Thyroid gland (tissue), 4 donors: ENCODE data around the gene UVSSA. TPM values are rescaled to one million over a fixed set of nuclear protein-coding genes. Genes with fewer than 3 reads are reported as not detected.

ENCODE experiments used
- DNase-seq, 2 donors: peaks; one replicate each; pipeline ENCODE4 v3.0.0-alpha.2; 2019
- H3K27ac ChIP-seq, 3 donors: fragments of 200-600 bp; sonication (generic); 1 replicate in 2 of 3; 2 replicates in 1 of 3; pipeline ENCODE4 v1.5.1; 2016 to 2019; ENCODE audit warnings: mild to moderate bottlenecking in 1 of 3, moderate library complexity in 1 of 3
- H3K27me3 ChIP-seq: fragments of 200-600 bp; sonication (generic); one replicate; pipeline ENCODE4 v1.5.1; 2019
- H3K36me3 ChIP-seq, 2 donors: fragments of 200-600 bp; sonication (generic); one replicate each; pipeline ENCODE4 v1.5.1; 2016 to 2019
- H3K4me1 ChIP-seq, 2 donors: fragments of 200-600 bp; sonication (generic); one replicate each; pipeline ENCODE4 v1.5.1; 2017 to 2019
- H3K4me3 ChIP-seq, 3 donors: fragments of 200-600 bp; sonication (generic); replicated peaks in 1 of 3; 1 replicate in 2 of 3; 2 replicates in 1 of 3; pipeline ENCODE4 v1.5.1; 2016; ENCODE audit warnings: mild to moderate bottlenecking in 1 of 3
- H3K9me3 ChIP-seq: fragments of 200-600 bp; sonication (generic); one replicate; pipeline ENCODE4 v1.5.1; 2017
- POLR2A ChIP-seq, 2 donors: fragments of 450-650 bp; IDR thresholded peaks; one replicate each; pipeline ENCODE4 v1.6.1; 2017; ENCODE audit warnings: antibody characterized with exemption in 2 of 2, mild to moderate bottlenecking in 2 of 2, moderate library complexity in 1 of 2
- WGBS, 2 donors: methylation state at CpG; one replicate each; pipeline ENCODE4 v1.1.5; 2017; 5-methylcytosine and 5-hydroxymethylcytosine counted together
- intact Hi-C: fragments of 100-400 bp; cut with DNase I; formaldehyde crosslinking; loops from one replicate; pipeline ENCODE4 v1.15.1; 2023
- total RNA-seq, 4 donors: library from RNA; depleted of rRNA; stranded (reverse); fragments of >200 nt; gene quantifications; one replicate each; pipeline ENCODE4 v1.2.3, GENCODE V29; 2016
- TF ChIP-seq, protein P1 (sequence below), 6 experiments: fragments of 200-600 bp in 3 of 6; fragments of 450-650 bp in 3 of 6; sonication (generic) in 3 of 6; IDR thresholded peaks; one replicate each; pipeline ENCODE4 v1.5.1; 2016 to 2019; ENCODE audit warnings: antibody characterized with exemption in 6 of 6, mild to moderate bottlenecking in 2 of 6, inconsistent platforms in 1 of 6, moderate library complexity in 1 of 6

UVSSA gene
- total RNA-seq, 4 donors from 2014 or later = 16.7 to 38.7 (median 27.7) TPM

DNA sequence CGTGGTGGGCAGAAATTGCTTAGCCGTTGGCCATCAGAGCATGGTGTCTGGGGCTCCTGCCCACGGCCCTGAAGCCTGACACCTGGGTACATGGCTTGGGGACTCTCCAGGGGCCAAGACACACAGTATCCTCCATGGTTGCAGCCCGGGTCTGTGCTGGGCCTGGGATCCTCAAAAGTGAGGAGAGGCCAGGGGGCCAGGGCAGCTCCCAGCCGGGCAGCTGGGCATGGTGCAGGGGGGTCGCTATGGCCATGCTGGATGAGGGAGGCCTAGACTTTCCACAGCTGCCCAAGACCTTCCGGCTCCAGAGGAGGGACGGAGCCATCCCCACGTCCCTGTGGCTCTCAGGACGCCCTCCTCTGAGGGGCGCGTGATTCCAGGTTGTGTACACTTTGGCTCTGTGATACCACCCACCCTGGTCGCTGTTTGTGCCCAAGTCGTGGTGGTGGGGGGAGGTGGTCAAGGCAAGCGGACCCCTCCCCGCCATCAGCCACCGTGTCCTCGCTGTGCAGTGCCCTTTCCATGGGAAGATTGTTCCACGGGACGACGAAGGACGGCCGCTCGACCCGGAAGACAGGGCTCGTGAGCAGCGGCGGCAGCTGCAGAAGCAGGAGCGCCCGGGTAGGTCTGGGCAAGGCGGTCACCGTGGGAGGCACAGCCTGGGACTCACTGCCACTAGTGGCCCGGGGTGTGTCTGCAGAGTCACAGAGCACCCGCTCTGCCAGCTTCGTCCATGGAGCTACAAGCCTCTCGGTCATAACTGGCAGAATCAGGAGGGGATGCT lies 33.6 kb downstream of the UVSSA start:
- no peak for TF ChIP-seq POLR2A (IDR thresholded peaks at IDR 0.05)
- TF ChIP-seq, protein P1, sequence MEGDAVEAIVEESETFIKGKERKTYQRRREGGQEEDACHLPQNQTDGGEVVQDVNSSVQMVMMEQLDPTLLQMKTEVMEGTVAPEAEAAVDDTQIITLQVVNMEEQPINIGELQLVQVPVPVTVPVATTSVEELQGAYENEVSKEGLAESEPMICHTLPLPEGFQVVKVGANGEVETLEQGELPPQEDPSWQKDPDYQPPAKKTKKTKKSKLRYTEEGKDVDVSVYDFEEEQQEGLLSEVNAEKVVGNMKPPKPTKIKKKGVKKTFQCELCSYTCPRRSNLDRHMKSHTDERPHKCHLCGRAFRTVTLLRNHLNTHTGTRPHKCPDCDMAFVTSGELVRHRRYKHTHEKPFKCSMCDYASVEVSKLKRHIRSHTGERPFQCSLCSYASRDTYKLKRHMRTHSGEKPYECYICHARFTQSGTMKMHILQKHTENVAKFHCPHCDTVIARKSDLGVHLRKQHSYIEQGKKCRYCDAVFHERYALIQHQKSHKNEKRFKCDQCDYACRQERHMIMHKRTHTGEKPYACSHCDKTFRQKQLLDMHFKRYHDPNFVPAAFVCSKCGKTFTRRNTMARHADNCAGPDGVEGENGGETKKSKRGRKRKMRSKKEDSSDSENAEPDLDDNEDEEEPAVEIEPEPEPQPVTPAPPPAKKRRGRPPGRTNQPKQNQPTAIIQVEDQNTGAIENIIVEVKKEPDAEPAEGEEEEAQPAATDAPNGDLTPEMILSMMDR (IDR thresholded peaks at IDR 0.05) = no peak
- Histone ChIP-seq H3K27me3 (no peaks in the 10 kb centered on the region), H3K27ac (no peak overlapping the region), H3K4me1 (no peaks in the 10 kb centered on the region), H3K9me3 (no peaks in the 10 kb centered on the region), H3K4me3 (no peak overlapping the region), H3K36me3 (peaks cover 7 to 22% of the 10 kb centered on the region in 2 donors)
- 94 to 95% methylated on average over 14 to 30 of the region's 36 CpGs for WGBS, 2 donors
- DNase-seq = no peak
- intact Hi-C loops = no loop called here

DNA sequence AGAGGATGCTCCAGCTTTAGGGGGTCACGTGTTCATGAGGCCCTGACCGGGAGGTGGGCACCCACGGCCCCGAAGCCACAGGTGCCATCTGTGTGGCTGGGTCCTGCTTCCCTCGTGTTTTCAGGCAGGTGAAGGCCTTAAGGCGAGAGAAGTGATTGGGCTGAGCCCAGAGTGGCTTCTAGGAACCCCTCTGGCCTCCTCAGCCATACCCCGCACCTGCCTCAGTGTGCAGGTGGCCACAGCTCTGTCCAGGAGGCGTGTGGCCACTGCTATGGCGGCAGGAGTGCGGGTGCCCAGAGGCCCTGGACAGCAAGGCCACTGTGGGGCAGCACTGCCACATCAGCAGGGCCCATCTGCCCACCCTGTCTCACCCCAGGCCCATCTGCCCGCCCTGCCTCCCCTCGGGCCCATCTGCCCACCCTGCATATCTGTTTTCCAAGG lies 34.2 kb downstream of the UVSSA start:
- Histone ChIP-seq H3K36me3 (peaks cover 5 to 17% of the 10 kb centered on the region in 2 donors), H3K4me1 (no peaks in the 10 kb centered on the region), H3K27ac (no peak overlapping the region), H3K27me3 (no peaks in the 10 kb centered on the region), H3K9me3 (no peaks in the 10 kb centered on the region), H3K4me3 (no peak overlapping the region)
- intact Hi-C loops = no loop called here
- no peak for DNase-seq
- 93% methylated on average over 10 to 12 of the region's 12 CpGs for WGBS, 2 donors
- TF ChIP-seq, protein P1 (IDR thresholded peaks at IDR 0.05) = no peak
- no peak for TF ChIP-seq POLR2A (IDR thresholded peaks at IDR 0.05)

DNA sequence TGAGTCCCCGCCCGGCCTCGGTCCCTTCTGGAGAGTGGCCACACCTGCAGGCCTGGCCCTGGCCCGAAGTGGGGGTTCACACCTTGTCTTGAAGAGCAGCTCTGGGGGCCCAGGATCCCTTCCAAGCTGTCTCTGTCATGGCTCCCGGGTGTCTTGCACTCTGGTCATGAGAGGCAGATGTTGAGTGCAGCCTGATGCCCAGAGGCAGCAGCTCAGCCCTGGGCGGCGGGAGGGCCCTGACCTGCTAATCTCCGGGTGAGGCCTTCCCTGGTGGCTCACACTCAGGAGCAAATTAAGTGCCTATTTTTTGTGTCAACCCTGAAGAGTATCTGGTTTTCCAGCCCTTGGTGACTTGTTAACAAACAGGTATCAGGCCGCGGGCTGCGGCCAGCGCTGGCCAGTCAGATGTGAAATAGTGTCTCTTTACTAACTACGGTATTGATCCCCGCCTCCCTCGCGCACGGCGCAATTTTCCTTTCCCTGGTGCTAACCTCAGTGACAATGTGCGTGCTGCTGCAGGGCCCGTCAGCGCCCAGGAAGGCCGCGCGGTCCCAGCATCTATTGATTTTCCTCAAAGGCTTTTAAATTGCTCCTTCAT lies 35.0 kb downstream of the UVSSA start:
- H3K9me3 ChIP-seq = no peaks in the 10 kb centered on the region
- H3K4me3 ChIP-seq = no peak overlapping the region
- no peaks in the 10 kb centered on the region for H3K4me1 ChIP-seq
- intact Hi-C loops = no loop called here
- DNase-seq = no peak
- peaks cover 0 to 10% of the 10 kb centered on the region in 2 donors for H3K36me3 ChIP-seq
- H3K27ac ChIP-seq = no peak overlapping the region
- H3K27me3 ChIP-seq = no peaks in the 10 kb centered on the region
- 94 to 95% methylated on average over 24 of the region's 24 CpGs for WGBS, 2 donors
- TF ChIP-seq, protein P1 (IDR thresholded peaks at IDR 0.05) = no peak
- TF ChIP-seq POLR2A (IDR thresholded peaks at IDR 0.05) = no peak

DNA sequence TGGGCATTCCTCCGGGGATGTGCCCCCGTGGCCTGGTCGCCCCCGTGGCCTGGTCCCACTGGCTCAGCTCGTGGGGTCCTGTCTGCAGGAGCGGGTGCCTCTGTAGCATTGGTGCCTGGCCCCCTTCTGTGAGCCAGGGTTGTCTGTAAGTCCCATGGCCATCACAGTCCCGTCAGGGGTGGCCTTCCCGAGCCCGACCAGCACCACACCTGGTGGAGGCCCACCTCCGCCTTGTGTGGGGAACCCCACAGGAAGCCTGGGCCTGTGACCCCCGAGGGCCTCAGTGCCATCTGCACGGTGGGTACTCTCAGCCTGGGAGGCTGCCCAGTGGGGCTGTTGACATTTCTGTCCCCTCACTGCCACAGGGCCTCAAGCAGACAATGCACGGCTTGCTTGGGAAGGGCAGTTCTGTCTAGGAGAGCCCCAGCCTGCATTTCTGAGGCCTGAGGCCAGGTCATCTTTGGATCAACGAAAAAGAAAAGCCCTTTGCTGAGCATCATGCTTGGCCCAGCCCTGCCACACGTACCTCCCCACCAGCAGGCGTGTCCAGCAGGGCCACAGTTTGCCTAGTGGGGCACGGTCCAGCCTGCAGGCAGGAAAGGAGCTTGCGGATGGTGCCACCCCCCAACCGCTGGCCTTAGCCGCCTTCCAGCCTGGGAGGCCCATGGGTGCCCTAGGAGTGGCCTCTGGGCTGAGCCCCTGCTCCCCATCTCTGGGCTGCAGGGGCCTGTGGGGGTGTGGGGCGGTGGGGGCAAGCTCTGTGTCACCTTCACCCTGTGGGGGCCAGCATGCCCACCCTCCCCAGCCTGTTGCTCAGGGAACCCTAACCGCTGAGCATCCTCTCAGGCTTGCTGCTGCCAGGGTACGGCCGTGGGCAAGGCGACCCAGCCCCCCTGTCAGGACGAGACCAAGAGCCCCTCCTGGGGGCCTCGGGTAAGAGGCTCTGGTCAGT lies 36.0 kb downstream of the UVSSA start:
- TF ChIP-seq, protein P1 (IDR thresholded peaks at IDR 0.05) = no peak
- TF ChIP-seq POLR2A (IDR thresholded peaks at IDR 0.05) = no peak
- Histone ChIP-seq H3K9me3 (no peaks in the 10 kb centered on the region), H3K36me3 (peaks cover 5 to 13% of the 10 kb centered on the region in 2 donors), H3K4me3 (no peak overlapping the region), H3K27ac (no peak overlapping the region), H3K4me1 (no peaks in the 10 kb centered on the region), H3K27me3 (no peaks in the 10 kb centered on the region)
- DNase-seq = no peak
- 91 to 92% methylated on average over 14 to 19 of the region's 27 CpGs for WGBS, 2 donors
- intact Hi-C loops = no loop called here
